ENCODE data around the gene ZNF385C. TPM values are rescaled to one million over a fixed set of nuclear protein-coding genes. Genes with fewer than 3 reads are reported as not detected.

Gene ZNF385C
- total and polyA plus RNA-seq, 2 donors (not counting 1 experiment from before 2014, with no cell fraction given) = 0.33 to 1.1 TPM

DNA sequence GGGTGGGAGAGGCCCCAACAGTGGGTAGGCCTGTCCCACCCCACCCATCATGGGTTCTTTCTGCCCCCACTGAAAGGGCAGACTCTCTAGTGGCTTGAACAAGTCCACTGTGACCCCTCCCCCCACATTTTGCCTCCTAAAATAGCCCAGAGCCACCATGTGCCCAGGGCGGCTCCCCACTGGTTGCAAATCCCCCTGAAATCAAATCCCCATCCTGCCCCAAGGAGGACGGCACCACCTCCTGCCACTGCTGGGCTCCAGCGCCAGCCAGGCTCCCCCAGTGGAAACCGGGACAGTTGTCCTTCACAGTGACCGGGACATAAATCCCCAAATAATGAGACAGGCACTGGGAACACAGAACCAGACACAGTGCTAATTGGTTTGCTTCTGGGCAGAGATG, 20.5 kb downstream of the ZNF385C start:
- POLR2A ChIA-PET = no interaction called here
- no peaks in the 10 kb centered on the region for H4K20me1 ChIP-seq (ENCODE audit: control insufficient read depth, insufficient read depth, low read length, poor library complexity, severe bottlenecking)
- ATAC-seq (ENCODE audit: low read depth) (no peak), DNase-seq (no peak)
- no peak overlapping the region for H3K4me3 ChIP-seq (ENCODE audit: control extremely low read depth in 1 of 5, extremely low read depth in 1 of 5, insufficient read depth in 1 of 5, low read depth in 2 of 5, low read length in 4 of 5)
- no peaks in the 10 kb centered on the region for H3K79me2 ChIP-seq (ENCODE audit: control insufficient read depth, insufficient read depth, low read length)
- no peak overlapping the region for H2AFZ ChIP-seq (ENCODE audit: insufficient read depth, low read depth, low read length, poor library complexity, severe bottlenecking)
- H3K4me3 Mint-ChIP-seq = no peak overlapping the region
- no peak overlapping the region for H3K27ac ChIP-seq (ENCODE audit: low read length in 2 of 2)
- H3K9me3 ChIP-seq (ENCODE audit: control extremely low read depth in 1 of 3, control insufficient read depth in 2 of 3, insufficient read depth in 1 of 3, low read length in 2 of 3) = no peaks in the 10 kb centered on the region
- H3K9me3 Mint-ChIP-seq (ENCODE audit: insufficient read depth) = no peaks in the 10 kb centered on the region
- intact Hi-C loops (cut with micrococcal nuclease) = no loop called here
- no peak overlapping the region for H3K27ac Mint-ChIP-seq
- CTCF ChIA-PET = no interaction called here
- no peak overlapping the region for H3K9ac ChIP-seq (ENCODE audit: low read length)
- no peak for TF ChIP-seq EZH2 (IDR thresholded peaks at IDR 0.05; ENCODE audit: borderline replicate concordance, insufficient read depth, low read depth, low read length, poor library complexity, severe bottlenecking)
- TF ChIP-seq, protein P1, sequence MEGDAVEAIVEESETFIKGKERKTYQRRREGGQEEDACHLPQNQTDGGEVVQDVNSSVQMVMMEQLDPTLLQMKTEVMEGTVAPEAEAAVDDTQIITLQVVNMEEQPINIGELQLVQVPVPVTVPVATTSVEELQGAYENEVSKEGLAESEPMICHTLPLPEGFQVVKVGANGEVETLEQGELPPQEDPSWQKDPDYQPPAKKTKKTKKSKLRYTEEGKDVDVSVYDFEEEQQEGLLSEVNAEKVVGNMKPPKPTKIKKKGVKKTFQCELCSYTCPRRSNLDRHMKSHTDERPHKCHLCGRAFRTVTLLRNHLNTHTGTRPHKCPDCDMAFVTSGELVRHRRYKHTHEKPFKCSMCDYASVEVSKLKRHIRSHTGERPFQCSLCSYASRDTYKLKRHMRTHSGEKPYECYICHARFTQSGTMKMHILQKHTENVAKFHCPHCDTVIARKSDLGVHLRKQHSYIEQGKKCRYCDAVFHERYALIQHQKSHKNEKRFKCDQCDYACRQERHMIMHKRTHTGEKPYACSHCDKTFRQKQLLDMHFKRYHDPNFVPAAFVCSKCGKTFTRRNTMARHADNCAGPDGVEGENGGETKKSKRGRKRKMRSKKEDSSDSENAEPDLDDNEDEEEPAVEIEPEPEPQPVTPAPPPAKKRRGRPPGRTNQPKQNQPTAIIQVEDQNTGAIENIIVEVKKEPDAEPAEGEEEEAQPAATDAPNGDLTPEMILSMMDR (IDR thresholded peaks at IDR 0.05) = no peak
- no peak overlapping the region for H3K4me2 ChIP-seq (replicated peaks; ENCODE audit: low read depth, low read length, poor library complexity, severe bottlenecking)
- WGBS (ENCODE audit: insufficient coverage) = 97% methylated on average over 5 of the region's 5 CpGs
- peaks cover 3% of the 10 kb centered on the region for H3K4me1 Mint-ChIP-seq
- H3K27me3 ChIP-seq (replicated peaks in 1 of 4; ENCODE audit: control extremely low read depth in 1 of 4, control insufficient read depth in 3 of 4, insufficient read depth in 4 of 4, low read length in 3 of 4) = peaks cover 0 to 15% (median 2%) of the 10 kb centered on the region in 4 experiments
- no peaks in the 10 kb centered on the region for H3K36me3 ChIP-seq (replicated peaks in 1 of 2; ENCODE audit: control extremely low read depth in 1 of 2, control insufficient read depth in 1 of 2, extremely low read depth in 1 of 2, insufficient read depth in 2 of 2, low read length in 1 of 2)
- peaks cover 6% of the 10 kb centered on the region for H3K27me3 Mint-ChIP-seq
- peaks cover 2 to 3% of the 10 kb centered on the region in 2 donors for H3K4me1 ChIP-seq (ENCODE audit: control insufficient read depth in 2 of 2, insufficient read depth in 2 of 2, low read length in 2 of 2)

DNA sequence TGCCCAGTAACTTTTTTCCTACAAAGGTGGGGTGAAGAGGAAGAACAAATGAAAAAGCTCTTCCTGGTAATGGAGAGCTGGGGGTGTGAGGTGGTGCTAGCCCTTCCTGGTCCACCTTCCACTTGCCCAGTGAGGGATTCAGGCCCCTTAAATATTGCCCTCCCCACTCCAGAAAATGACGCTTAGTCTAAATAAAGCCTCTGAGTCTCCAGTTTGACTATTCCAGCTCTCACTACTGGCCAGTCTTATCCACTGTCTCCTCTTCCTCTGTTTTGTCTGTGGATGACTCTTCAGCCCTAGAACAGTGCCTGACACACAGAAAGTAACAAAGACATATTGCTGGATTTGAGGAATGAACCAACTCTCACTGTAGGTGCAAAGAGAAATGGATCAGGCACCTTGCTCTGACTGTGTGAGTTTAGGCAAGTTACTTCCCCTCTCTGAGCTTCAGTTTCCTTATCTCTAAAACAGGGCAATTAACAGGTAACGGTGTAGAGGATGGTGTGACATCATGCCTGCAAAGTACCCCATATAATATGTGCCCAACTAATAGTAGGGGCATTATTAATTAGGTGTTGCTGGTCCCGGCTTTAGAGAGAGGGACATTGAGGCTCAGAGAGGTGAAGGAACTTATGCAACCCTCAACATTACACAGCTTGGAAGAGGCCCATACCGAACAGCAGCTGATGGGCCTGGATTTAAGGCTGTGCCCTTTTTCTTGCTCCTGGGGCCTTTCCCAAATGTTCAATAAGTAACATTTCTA, 21.3 kb downstream of the ZNF385C start:
- Histone ChIP-seq H2AFZ (ENCODE audit: insufficient read depth, low read depth, low read length, poor library complexity, severe bottlenecking) (no peak overlapping the region), H4K20me1 (ENCODE audit: control insufficient read depth, insufficient read depth, low read length, poor library complexity, severe bottlenecking) (no peaks in the 10 kb centered on the region), H3K4me1 (ENCODE audit: control insufficient read depth in 2 of 2, insufficient read depth in 2 of 2, low read length in 2 of 2) (peaks cover 9 to 10% of the 10 kb centered on the region in 2 donors), H3K9ac (ENCODE audit: low read length) (no peak overlapping the region), H3K79me2 (ENCODE audit: control insufficient read depth, insufficient read depth, low read length) (no peaks in the 10 kb centered on the region), H3K36me3 (replicated peaks in 1 of 2; ENCODE audit: control extremely low read depth in 1 of 2, control insufficient read depth in 1 of 2, extremely low read depth in 1 of 2, insufficient read depth in 2 of 2, low read length in 1 of 2) (no peaks in the 10 kb centered on the region), H3K4me2 (replicated peaks; ENCODE audit: low read depth, low read length, poor library complexity, severe bottlenecking) (no peak overlapping the region), H3K27ac (ENCODE audit: low read length in 2 of 2) (no peak overlapping the region), H3K9me3 (ENCODE audit: control extremely low read depth in 1 of 3, control insufficient read depth in 2 of 3, insufficient read depth in 1 of 3, low read length in 2 of 3) (no peaks in the 10 kb centered on the region), H3K27me3 (replicated peaks in 1 of 4; ENCODE audit: control extremely low read depth in 1 of 4, control insufficient read depth in 3 of 4, insufficient read depth in 4 of 4, low read length in 3 of 4) (peaks cover 0 to 22% (median 6%) of the 10 kb centered on the region in 4 experiments), H3K4me3 (ENCODE audit: control extremely low read depth in 1 of 5, extremely low read depth in 1 of 5, insufficient read depth in 1 of 5, low read depth in 2 of 5, low read length in 4 of 5) (no peak overlapping the region)
- DNase-seq = no peak
- Mint-ChIP-seq H3K4me1 (peaks cover 6% of the 10 kb centered on the region), H3K27me3 (peaks cover 6% of the 10 kb centered on the region), H3K4me3 (no peak overlapping the region), H3K9me3 (ENCODE audit: insufficient read depth) (no peaks in the 10 kb centered on the region), H3K27ac (no peak overlapping the region)
- intact Hi-C loops (cut with micrococcal nuclease) = no loop called here
- CTCF ChIA-PET = interaction anchor here (0.6 to 1.2 kb wide), 3 partner anchors 9 to 47 kb away, joined by 3 to 8 read pairs (median 4); no protein-coding TSS in a partner anchor
- ATAC-seq (ENCODE audit: low read depth) = no peak
- 100% methylated on average over 1 of the region's 4 CpGs for WGBS (ENCODE audit: insufficient coverage)
- POLR2A ChIA-PET = interaction anchor here (1.2 kb wide), 1 partner anchor 110 kb away, joined by 6 read pairs; the partner anchor contains the start of gene CNP
- TF ChIP-seq, protein P1 (IDR thresholded peaks at IDR 0.05) = no peak
- TF ChIP-seq EZH2 (IDR thresholded peaks at IDR 0.05; ENCODE audit: borderline replicate concordance, insufficient read depth, low read depth, low read length, poor library complexity, severe bottlenecking) = no peak

Measured in B cell (primary cell).